ENCODE results near the gene STIM2. TPM values are rescaled to one million over a fixed set of nuclear protein-coding genes. Genes with fewer than 3 reads are reported as not detected.
A peak's percentile ranks its signal among the peaks of the same experiment; 100 is the strongest.

Gene STIM2
- total and polyA plus RNA-seq, 4 experiments from 2014 or later, result 23.8 to 91.7 (median 62.7) TPM

- Histone ChIP-seq H3K27me3 (ENCODE audit: insufficient read depth, low read length) (no peaks in the 10 kb centered on the region), H3K27ac (ENCODE audit: low read depth, low read length) (no peak overlapping the region), H3K36me3 (ENCODE audit: insufficient read depth, low read length) (no peaks in the 10 kb centered on the region), H3K9me3 (ENCODE audit: control insufficient read depth in 1 of 2, low read length in 2 of 2) (no peaks in the 10 kb centered on the region), H3K4me3 (ENCODE audit: low read length in 2 of 2) (no peak overlapping the region), H3K4me1 (ENCODE audit: insufficient read depth, low read length) (no peaks in the 10 kb centered on the region)
- POLR2A ChIA-PET (ENCODE audit: partially characterized antibody), result no interaction called here
- no peaks in the 10 kb centered on the region for H3K27me3 Mint-ChIP-seq
- no peak overlapping the region for H3K4me3 Mint-ChIP-seq
- intact Hi-C loops (cut with micrococcal nuclease), result no loop called here
- H3K4me1 Mint-ChIP-seq, result no peaks in the 10 kb centered on the region
- CTCF ChIA-PET (ENCODE audit: partially characterized antibody), result no interaction called here
- peaks cover 0 to 11% of the 10 kb centered on the region in 2 donors for H3K36me3 Mint-ChIP-seq
- H3K27ac Mint-ChIP-seq, result peak overlapping the region in 1 of 7 donors; percentile 37
- peaks cover 0 to 3% (median 0%) of the 10 kb centered on the region in 8 donors for H3K9me3 Mint-ChIP-seq
- DNase-seq, result no peak
These were observed 10.1 kb upstream of the STIM2 start for GRCh38 chr4:26850528-26850927.

GRCh38 chr4:26851129-26851528, 9.5 kb upstream of the STIM2 start:
- Mint-ChIP-seq H3K9me3 (peaks cover 0 to 3% (median 0%) of the 10 kb centered on the region in 8 donors), H3K27ac (peak overlapping the region in 1 of 7 donors; percentile 80), H3K4me1 (no peaks in the 10 kb centered on the region), H3K4me3 (no peak overlapping the region), H3K27me3 (no peaks in the 10 kb centered on the region), H3K36me3 (peaks cover 0 to 11% of the 10 kb centered on the region in 2 donors)
- DNase-seq, result no peak
- Histone ChIP-seq H3K27me3 (ENCODE audit: insufficient read depth, low read length) (no peaks in the 10 kb centered on the region), H3K27ac (ENCODE audit: low read depth, low read length) (no peak overlapping the region), H3K36me3 (ENCODE audit: insufficient read depth, low read length) (no peaks in the 10 kb centered on the region), H3K4me3 (ENCODE audit: low read length in 2 of 2) (no peak overlapping the region), H3K9me3 (ENCODE audit: control insufficient read depth in 1 of 2, low read length in 2 of 2) (no peaks in the 10 kb centered on the region), H3K4me1 (ENCODE audit: insufficient read depth, low read length) (no peaks in the 10 kb centered on the region)
- ChIA-PET POLR2A (ENCODE audit: partially characterized antibody) (no interaction called here), CTCF (ENCODE audit: partially characterized antibody) (interaction anchor here (0.9 kb wide), 1 partner anchor 393 kb away, joined by 3 read pairs; no protein-coding TSS in a partner anchor)
- intact Hi-C loops (cut with micrococcal nuclease), result no loop called here

GRCh38 chr4:26854701-26855100, 5.9 kb upstream of the STIM2 start:
- Histone ChIP-seq H3K27me3 (ENCODE audit: insufficient read depth, low read length) (no peaks in the 10 kb centered on the region), H3K4me1 (ENCODE audit: insufficient read depth, low read length) (peaks cover 25% of the 10 kb centered on the region), H3K9me3 (ENCODE audit: control insufficient read depth in 1 of 2, low read length in 2 of 2) (no peaks in the 10 kb centered on the region), H3K27ac (ENCODE audit: low read depth, low read length) (no peak overlapping the region), H3K36me3 (ENCODE audit: insufficient read depth, low read length) (no peaks in the 10 kb centered on the region), H3K4me3 (ENCODE audit: low read length in 2 of 2) (no peak overlapping the region)
- DNase-seq, result no peak
- intact Hi-C loops (cut with micrococcal nuclease), result loop anchor here (5.0 kb wide), 1 partner anchor 1692 kb away; the partner anchor contains the start of gene SEPSECS
- Mint-ChIP-seq H3K4me3 (no peak overlapping the region), H3K9me3 (no peaks in the 10 kb centered on the region), H3K27me3 (no peaks in the 10 kb centered on the region), H3K27ac (no peak overlapping the region), H3K36me3 (peaks cover 0 to 8% of the 10 kb centered on the region in 2 donors), H3K4me1 (peaks cover 17 to 35% (median 24%) of the 10 kb centered on the region in 4 donors)
- POLR2A ChIA-PET (ENCODE audit: partially characterized antibody), result interaction anchor here (0.7 kb wide), 1 partner anchor 365 kb away, joined by 4 read pairs; no protein-coding TSS in a partner anchor
- CTCF ChIA-PET (ENCODE audit: partially characterized antibody), result interaction anchor here (0.8 kb wide), 1 partner anchor 152 kb away, joined by 4 read pairs; no protein-coding TSS in a partner anchor

- Mint-ChIP-seq H3K4me3 (peak overlapping the region; percentile 91 to 100 (median 98)), H3K4me1 (peaks cover 23 to 50% (median 32%) of the 10 kb centered on the region in 4 donors), H3K36me3 (peaks cover 0 to 18% of the 10 kb centered on the region in 2 donors), H3K27me3 (peaks cover 0 to 1% of the 10 kb centered on the region in 2 donors), H3K27ac (peak overlapping the region; percentile 93 to 100 (median 99)), H3K9me3 (no peaks in the 10 kb centered on the region)
- Histone ChIP-seq H3K4me1 (ENCODE audit: insufficient read depth, low read length) (peaks cover 30% of the 10 kb centered on the region), H3K36me3 (ENCODE audit: insufficient read depth, low read length) (no peaks in the 10 kb centered on the region), H3K9me3 (ENCODE audit: control insufficient read depth in 1 of 2, low read length in 2 of 2) (no peaks in the 10 kb centered on the region), H3K27ac (ENCODE audit: low read depth, low read length) (peak overlapping the region; percentile 86), H3K27me3 (ENCODE audit: insufficient read depth, low read length) (no peaks in the 10 kb centered on the region), H3K4me3 (ENCODE audit: low read length in 2 of 2) (peak overlapping the region; percentile 91 to 97)
- DNase-seq, result no peak
- intact Hi-C loops (cut with micrococcal nuclease), result loop anchor here (1.0 to 5.0 kb wide), 5 partner anchors 30 to 1695 kb away; partner anchors contain the start of genes ANAPC4, SEPSECS, SMIM20 and TBC1D19
- ChIA-PET POLR2A (ENCODE audit: partially characterized antibody) (interaction anchor here (1.0 to 3.5 kb wide), 8 partner anchors 17 to 273 kb away, joined by 3 to 47 read pairs (median 4); partner anchors contain the start of gene TBC1D19), CTCF (ENCODE audit: partially characterized antibody) (interaction anchor here (1.1 to 1.9 kb wide), 8 partner anchors 11 to 273 kb away, joined by 3 to 8 read pairs (median 4); partner anchors contain the start of gene TBC1D19)
These were observed 3.7 kb upstream of the STIM2 start for GRCh38 chr4:26856906-26857277.

- Histone ChIP-seq H3K36me3 (ENCODE audit: insufficient read depth, low read length) (no peaks in the 10 kb centered on the region), H3K4me3 (ENCODE audit: low read length in 2 of 2) (peak overlapping the region; percentile 91 to 97), H3K27me3 (ENCODE audit: insufficient read depth, low read length) (no peaks in the 10 kb centered on the region), H3K27ac (ENCODE audit: low read depth, low read length) (peak overlapping the region; percentile 86), H3K4me1 (ENCODE audit: insufficient read depth, low read length) (peaks cover 32% of the 10 kb centered on the region), H3K9me3 (ENCODE audit: control insufficient read depth in 1 of 2, low read length in 2 of 2) (no peaks in the 10 kb centered on the region)
- peaks cover 25 to 56% (median 33%) of the 10 kb centered on the region in 4 donors for H3K4me1 Mint-ChIP-seq
- CTCF ChIA-PET (ENCODE audit: partially characterized antibody), result interaction anchor here (1.0 to 1.9 kb wide), 10 partner anchors 10 to 274 kb away, joined by 3 to 8 read pairs (median 4); partner anchors contain the start of gene TBC1D19
- peak; percentile 92 to 97 (median 96) for DNase-seq
- H3K36me3 Mint-ChIP-seq, result peaks cover 0 to 18% of the 10 kb centered on the region in 2 donors
- H3K4me3 Mint-ChIP-seq, result peak overlapping the region; percentile 91 to 100 (median 98)
- peaks cover 0 to 1% of the 10 kb centered on the region in 2 donors for H3K27me3 Mint-ChIP-seq
- peak overlapping the region; percentile 93 to 100 (median 99) for H3K27ac Mint-ChIP-seq
- intact Hi-C loops (cut with micrococcal nuclease), result loop anchor here (1.0 to 5.0 kb wide), 5 partner anchors 30 to 1695 kb away; partner anchors contain the start of genes ANAPC4, SEPSECS, SMIM20 and TBC1D19
- POLR2A ChIA-PET (ENCODE audit: partially characterized antibody), result interaction anchor here (1.0 to 3.5 kb wide), 9 partner anchors 16 to 274 kb away, joined by 3 to 47 read pairs (median 4); partner anchors contain the start of gene TBC1D19
- no peaks in the 10 kb centered on the region for H3K9me3 Mint-ChIP-seq
These were observed 3.2 kb upstream of the STIM2 start for GRCh38 chr4:26857278-26858034.

GRCh38 chr4:26858035-26858918, 2.4 kb upstream of the STIM2 start:
- Histone ChIP-seq H3K27ac (ENCODE audit: low read depth, low read length) (peak overlapping the region; percentile 86), H3K4me1 (ENCODE audit: insufficient read depth, low read length) (peaks cover 40% of the 10 kb centered on the region), H3K36me3 (ENCODE audit: insufficient read depth, low read length) (no peaks in the 10 kb centered on the region), H3K4me3 (ENCODE audit: low read length in 2 of 2) (peak overlapping the region; percentile 91 to 97), H3K9me3 (ENCODE audit: control insufficient read depth in 1 of 2, low read length in 2 of 2) (no peaks in the 10 kb centered on the region), H3K27me3 (ENCODE audit: insufficient read depth, low read length) (no peaks in the 10 kb centered on the region)
- DNase-seq, result no peak
- CTCF ChIA-PET (ENCODE audit: partially characterized antibody), result interaction anchor here (0.7 to 1.9 kb wide), 10 partner anchors 9 to 275 kb away, joined by 3 to 8 read pairs (median 4); partner anchors contain the start of gene TBC1D19
- intact Hi-C loops (cut with micrococcal nuclease), result loop anchor here (5.0 kb wide), 1 partner anchor 1696 kb away; the partner anchor contains the start of gene SEPSECS
- Mint-ChIP-seq H3K36me3 (peaks cover 0 to 18% of the 10 kb centered on the region in 2 donors), H3K27ac (peak overlapping the region; percentile 76 to 100 (median 93)), H3K4me1 (peaks cover 29 to 62% (median 38%) of the 10 kb centered on the region in 4 donors), H3K4me3 (peak overlapping the region; percentile 91 to 100 (median 98)), H3K9me3 (no peaks in the 10 kb centered on the region), H3K27me3 (peaks cover 0 to 1% of the 10 kb centered on the region in 2 donors)
- POLR2A ChIA-PET (ENCODE audit: partially characterized antibody), result interaction anchor here (1.0 to 3.5 kb wide), 9 partner anchors 15 to 275 kb away, joined by 3 to 47 read pairs (median 4); partner anchors contain the start of gene TBC1D19
